Effector memory CD8-positive, alpha-beta T cell (primary cell): ENCODE data around the gene GDF3.
"Not testable (repeated sequence)": the region's sequence is repeated elsewhere in the genome, so short reads cannot be mapped to it uniquely, and the experiment has no call there.

Experiments used
- ATAC-seq: fragments of 150-1000 bp; cut with Tn5 transposase; replicated peaks from 2 replicates; pipeline ENCODE4 v1.10.0; 2021; ENCODE audit warnings: mild to moderate bottlenecking, moderate library complexity
- DNase-seq, 3 experiments: peaks; one replicate each; pipeline ENCODE4 v3.0.0; 2021
- H3K27ac Mint-ChIP-seq, 2 donors: one replicate each; pipeline ENCODE4 v1.8.0; 2022; ENCODE audit warnings: mild to moderate bottlenecking in 2 of 2, mixed read lengths in 2 of 2, moderate library complexity in 2 of 2
- H3K27me3 Mint-ChIP-seq, 2 donors: one replicate each; pipeline ENCODE4 v1.8.0; 2022; ENCODE audit warnings: mixed read lengths in 2 of 2
- H3K36me3 Mint-ChIP-seq: one replicate; pipeline ENCODE4 v1.8.0; 2022; ENCODE audit warnings: mild to moderate bottlenecking, moderate library complexity, mixed read lengths; ENCODE audit not compliant: insufficient read depth
- H3K4me1 Mint-ChIP-seq, 2 donors: one replicate each; pipeline ENCODE4 v1.8.0; 2022; ENCODE audit warnings: low read depth in 2 of 2, mixed read lengths in 2 of 2
- H3K4me3 Mint-ChIP-seq, 2 donors: one replicate each; pipeline ENCODE4 v1.8.0; 2022; ENCODE audit warnings: mild to moderate bottlenecking in 2 of 2, mixed read lengths in 2 of 2, moderate library complexity in 2 of 2
- H3K9me3 Mint-ChIP-seq, 2 donors: one replicate each; pipeline ENCODE4 v1.8.0; 2022; ENCODE audit warnings: mixed read lengths in 2 of 2
- total RNA-seq, 9 experiments: gene quantifications; one replicate each; lab custom pipeline; 2026; lab: John Stamatoyannopoulos, UW

Gene GDF3
- 0 reads per million in 9 experiments for total RNA-seq

DNA sequence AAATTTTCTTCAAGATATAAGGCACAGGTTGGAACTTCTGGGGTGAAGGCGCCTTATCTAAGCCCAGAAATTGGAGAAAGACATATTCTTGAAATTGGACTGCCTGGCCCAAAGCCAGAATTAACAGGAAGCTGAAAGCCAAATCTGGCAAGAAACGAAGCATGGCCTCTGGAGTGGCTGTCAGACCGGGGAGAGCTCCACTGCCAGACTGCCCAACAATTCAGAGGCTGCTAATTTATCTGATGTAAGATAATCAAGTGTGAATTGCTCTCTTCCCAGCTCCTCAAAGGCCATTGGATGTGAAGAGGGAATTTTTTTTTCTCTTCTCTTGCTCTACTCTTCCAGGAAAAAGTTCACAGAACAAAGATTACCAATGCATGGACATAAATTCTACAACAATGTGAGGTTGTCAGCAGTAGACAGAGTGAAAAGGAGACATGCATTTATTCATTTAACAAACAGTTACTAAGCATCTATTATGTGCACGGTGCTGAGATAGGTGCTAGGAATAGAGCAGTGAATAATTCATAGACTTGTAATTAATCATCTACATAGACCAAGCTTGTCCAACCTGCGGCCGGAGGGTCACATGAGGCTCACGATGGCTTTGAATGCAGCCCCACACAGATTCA, at the start of gene GDF3:
GDF3 (minus strand) TSS at position 210 of the 632 bp plus-strand sequence; CDS start at position 163, 47 bp downstream.
- Mint-ChIP-seq H3K27me3 (peaks cover 13 to 35% of the 10 kb centered on the region in 2 donors), H3K9me3 (no peaks in the 10 kb centered on the region), H3K36me3 (no peaks in the 10 kb centered on the region), H3K4me1 (peaks cover 0 to 6% of the 10 kb centered on the region in 2 donors), H3K27ac (no peak within 1 kb of the TSS), H3K4me3 (no peak within 1 kb of the TSS)
- DNase-seq (no peak), ATAC-seq (no peak)

DNA sequence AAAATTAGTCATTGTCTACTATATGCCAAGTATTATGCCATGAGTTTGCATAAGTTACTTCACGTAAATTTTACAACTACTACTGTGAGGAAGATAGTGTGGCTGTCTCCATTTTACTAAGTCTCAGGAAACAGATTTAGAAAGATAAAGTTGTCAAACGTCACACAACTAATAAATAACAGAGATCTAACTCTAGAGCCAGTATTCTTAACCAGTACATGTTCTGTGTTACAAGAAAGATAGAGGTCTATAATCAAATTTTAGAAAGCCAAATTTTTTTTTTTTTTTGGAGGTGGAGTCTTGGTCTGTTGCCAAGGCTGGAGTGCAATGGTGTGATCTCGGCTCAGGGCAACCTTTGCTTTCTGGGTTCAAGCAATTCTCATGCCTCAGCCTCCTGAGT, 37.4 kb upstream of the GDF3 start:
- no peaks in the 10 kb centered on the region for H3K36me3 Mint-ChIP-seq
- ATAC-seq (no peak), DNase-seq (no peak)
- H3K4me1 Mint-ChIP-seq = no peaks in the 10 kb centered on the region
- H3K9me3 Mint-ChIP-seq = no peaks in the 10 kb centered on the region
- H3K4me3 Mint-ChIP-seq = no peak overlapping the region
- H3K27ac Mint-ChIP-seq = no peak overlapping the region
- peaks cover 13 to 14% of the 10 kb centered on the region in 2 donors for H3K27me3 Mint-ChIP-seq

DNA sequence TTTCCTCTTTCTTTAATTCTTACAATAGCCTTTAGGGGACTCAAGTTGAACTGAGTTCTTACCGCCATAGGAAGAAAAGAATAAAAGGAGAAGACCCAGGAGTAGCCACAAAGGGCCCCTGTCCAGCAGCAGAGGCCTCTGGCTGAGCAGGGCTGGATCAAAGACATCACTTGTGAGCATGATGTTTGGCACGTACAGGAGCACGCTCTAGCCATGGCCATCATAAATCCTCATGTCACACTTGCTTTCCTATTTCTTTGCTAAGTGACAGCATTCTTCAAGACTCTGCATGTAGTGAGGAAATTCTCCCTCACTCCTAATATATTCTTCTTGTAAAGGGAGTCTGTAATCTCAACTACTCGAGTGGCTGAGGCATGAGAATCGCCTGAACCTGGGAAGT, 35.9 kb upstream of the GDF3 start:
- DNase-seq (no peak), ATAC-seq (no peak)
- Mint-ChIP-seq H3K4me1 (no peaks in the 10 kb centered on the region), H3K36me3 (no peaks in the 10 kb centered on the region), H3K9me3 (no peaks in the 10 kb centered on the region), H3K27ac (no peak overlapping the region), H3K27me3 (peaks cover 14 to 25% of the 10 kb centered on the region in 2 donors), H3K4me3 (no peak overlapping the region)

DNA sequence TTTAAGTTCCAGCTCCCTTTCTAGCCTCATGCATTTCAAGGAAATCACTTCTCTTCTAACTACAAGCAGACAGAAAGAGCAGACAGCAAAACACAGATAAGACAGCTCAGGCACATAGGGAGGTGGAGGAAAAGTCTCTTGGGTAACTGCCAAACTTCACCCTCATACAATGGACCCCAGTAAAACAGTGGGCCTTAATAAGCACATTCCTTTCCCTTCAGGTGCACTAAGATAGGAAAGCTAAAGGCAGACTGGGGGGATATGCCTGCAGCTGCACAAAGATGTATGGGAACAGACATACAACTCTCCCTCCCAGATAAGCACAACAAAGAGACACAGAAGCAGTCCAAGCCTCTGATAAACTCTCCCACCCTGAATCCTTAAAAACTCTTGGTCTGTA, 35.4 kb upstream of the GDF3 start:
- peaks cover 19 to 25% of the 10 kb centered on the region in 2 donors for H3K27me3 Mint-ChIP-seq
- H3K36me3 Mint-ChIP-seq, H3K4me1 Mint-ChIP-seq, H3K9me3 Mint-ChIP-seq, H3K4me3 Mint-ChIP-seq, ATAC-seq, DNase-seq, H3K27ac Mint-ChIP-seq: not testable (repeated sequence)

GRCh38 chr12:7729746-7730145, 34.2 kb upstream of the GDF3 start:
- no peak for ATAC-seq
- Mint-ChIP-seq H3K4me3 (no peak overlapping the region), H3K27ac (no peak overlapping the region), H3K4me1 (no peaks in the 10 kb centered on the region), H3K9me3 (no peaks in the 10 kb centered on the region), H3K27me3 (peaks cover 25 to 27% of the 10 kb centered on the region in 2 donors), H3K36me3 (no peaks in the 10 kb centered on the region)
- DNase-seq = no peak

DNA sequence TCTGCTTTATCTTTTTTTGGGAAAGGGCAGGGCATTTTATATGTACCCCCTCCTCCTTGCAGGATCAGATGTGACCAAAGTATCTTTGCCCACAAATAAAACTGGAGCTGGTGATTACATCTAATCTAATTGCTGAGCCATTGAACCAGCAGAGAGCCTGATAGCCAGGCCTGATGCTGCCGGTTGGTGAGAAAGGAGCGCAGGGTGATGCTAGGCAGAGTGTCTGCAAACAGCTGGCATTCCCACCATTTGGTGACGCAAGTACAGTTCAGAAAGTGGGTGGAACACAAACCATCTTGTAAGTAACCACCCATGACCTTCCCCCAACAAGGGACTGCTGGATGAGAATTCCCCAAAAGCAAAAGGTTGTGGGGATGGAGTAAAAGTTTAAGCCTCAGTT, 28.4 kb upstream of the GDF3 start:
- Mint-ChIP-seq H3K9me3 (no peaks in the 10 kb centered on the region), H3K4me3 (no peak overlapping the region), H3K27ac (no peak overlapping the region), H3K27me3 (peaks cover 20 to 26% of the 10 kb centered on the region in 2 donors), H3K4me1 (no peaks in the 10 kb centered on the region), H3K36me3 (no peaks in the 10 kb centered on the region)
- DNase-seq = no peak
- ATAC-seq = no peak

DNA sequence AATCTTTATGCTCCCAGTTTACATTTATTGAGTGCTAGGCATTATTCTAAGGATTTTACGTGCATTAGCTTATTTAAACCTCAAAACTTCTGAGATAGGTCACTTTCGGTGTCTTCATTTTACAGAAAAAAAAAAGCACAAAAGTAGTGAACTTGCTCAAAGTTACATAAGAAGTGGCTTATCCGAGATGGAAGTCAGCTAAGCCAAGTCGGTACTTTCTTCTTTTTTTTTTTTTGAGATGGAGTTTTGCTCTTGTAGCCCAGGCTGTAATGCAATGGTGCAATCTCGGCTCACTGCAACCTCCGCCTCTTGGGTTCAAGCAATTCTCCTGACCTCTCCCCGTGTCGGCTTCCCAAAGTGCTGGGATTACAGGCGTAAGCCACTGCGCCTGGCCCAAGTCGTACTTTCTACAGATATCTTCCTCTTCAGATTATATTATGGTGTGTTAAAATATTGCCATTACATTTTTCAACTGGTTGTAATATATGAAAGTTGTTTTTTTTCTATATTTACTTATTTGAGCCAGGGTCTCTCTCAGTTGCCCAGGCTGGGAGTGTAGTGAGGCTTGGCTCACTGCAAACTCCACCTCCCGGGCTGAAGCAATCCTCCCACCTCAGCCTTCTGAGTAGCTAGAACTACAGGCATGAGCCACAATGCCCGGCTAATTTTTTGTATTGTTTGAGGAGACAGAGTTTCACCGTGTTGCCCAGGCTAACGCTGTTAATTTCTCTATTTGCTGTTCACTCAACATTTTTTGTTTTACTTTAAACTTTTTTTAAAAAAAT, 24.6 kb upstream of the GDF3 start:
- peaks cover 19 to 38% of the 10 kb centered on the region in 2 donors for H3K27me3 Mint-ChIP-seq
- DNase-seq = no peak
- no peak for ATAC-seq
- no peak overlapping the region for H3K27ac Mint-ChIP-seq
- no peaks in the 10 kb centered on the region for H3K4me1 Mint-ChIP-seq
- H3K9me3 Mint-ChIP-seq = no peaks in the 10 kb centered on the region
- H3K4me3 Mint-ChIP-seq = no peak overlapping the region
- no peaks in the 10 kb centered on the region for H3K36me3 Mint-ChIP-seq

DNA sequence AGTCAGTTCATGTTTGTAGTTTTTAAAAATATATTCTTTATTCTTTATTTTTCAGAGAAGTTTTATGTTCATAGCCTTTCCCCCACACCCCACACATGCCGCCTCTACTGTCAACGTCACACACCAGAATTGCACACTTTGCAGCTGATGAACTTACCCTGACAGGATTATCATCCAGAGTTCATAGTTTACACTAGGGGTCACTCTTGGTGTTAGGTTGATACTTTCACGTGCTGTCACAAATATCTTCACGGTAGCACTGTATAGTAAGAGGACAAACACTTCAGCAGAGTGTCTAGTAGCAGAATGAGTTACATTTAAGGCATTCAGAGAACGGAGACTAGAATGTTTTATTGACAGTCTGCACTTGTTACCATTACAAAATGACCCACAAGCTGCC, 20.8 kb upstream of the GDF3 start:
- H3K36me3 Mint-ChIP-seq = no peaks in the 10 kb centered on the region
- H3K4me1 Mint-ChIP-seq = no peaks in the 10 kb centered on the region
- H3K27me3 Mint-ChIP-seq = peaks cover 31 to 52% of the 10 kb centered on the region in 2 donors
- H3K9me3 Mint-ChIP-seq = no peaks in the 10 kb centered on the region
- DNase-seq = no peak
- no peak overlapping the region for H3K27ac Mint-ChIP-seq
- no peak for ATAC-seq
- H3K4me3 Mint-ChIP-seq = no peak overlapping the region

GRCh38 chr12:7712841-7713442, 17.4 kb upstream of the GDF3 start:
- H3K27me3 Mint-ChIP-seq = peaks cover 14 to 30% of the 10 kb centered on the region in 2 donors
- no peaks in the 10 kb centered on the region for H3K4me1 Mint-ChIP-seq
- ATAC-seq = no peak
- no peaks in the 10 kb centered on the region for H3K9me3 Mint-ChIP-seq
- H3K36me3 Mint-ChIP-seq = no peaks in the 10 kb centered on the region
- H3K27ac Mint-ChIP-seq = no peak overlapping the region
- no peak for DNase-seq
- H3K4me3 Mint-ChIP-seq = no peak overlapping the region

DNA sequence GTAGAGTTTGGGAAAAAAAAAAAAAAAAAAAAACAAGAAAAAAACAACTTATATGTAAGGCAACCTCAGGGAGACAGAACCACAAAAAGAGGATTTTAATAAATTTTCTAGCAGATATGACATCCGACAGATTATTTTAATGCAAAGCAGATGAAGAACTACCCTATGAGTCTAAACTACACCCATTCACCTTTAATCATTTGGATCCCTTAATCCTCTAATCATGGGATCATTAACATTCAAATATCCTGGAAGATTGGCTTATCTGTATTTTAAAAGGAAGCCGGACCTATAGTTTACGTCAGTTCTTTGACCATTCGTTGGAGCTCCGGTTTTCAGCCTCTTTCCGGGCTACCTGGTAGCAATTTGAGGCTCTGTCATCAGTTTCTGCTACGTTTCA, 15.6 kb upstream of the GDF3 start, which contains the start of gene DPPA3:
DPPA3 (plus strand) TSS at position 301 of the 400 bp plus-strand sequence. CDS start 138 bp downstream, outside the sequence.
- DNase-seq (no peak), ATAC-seq (no peak)
- Mint-ChIP-seq H3K4me1 (no peaks in the 10 kb centered on the region), H3K27me3 (peaks cover 13 to 19% of the 10 kb centered on the region in 2 donors), H3K9me3 (no peaks in the 10 kb centered on the region), H3K36me3 (no peaks in the 10 kb centered on the region), H3K27ac (no peak within 1 kb of the TSS), H3K4me3 (no peak within 1 kb of the TSS)

DNA sequence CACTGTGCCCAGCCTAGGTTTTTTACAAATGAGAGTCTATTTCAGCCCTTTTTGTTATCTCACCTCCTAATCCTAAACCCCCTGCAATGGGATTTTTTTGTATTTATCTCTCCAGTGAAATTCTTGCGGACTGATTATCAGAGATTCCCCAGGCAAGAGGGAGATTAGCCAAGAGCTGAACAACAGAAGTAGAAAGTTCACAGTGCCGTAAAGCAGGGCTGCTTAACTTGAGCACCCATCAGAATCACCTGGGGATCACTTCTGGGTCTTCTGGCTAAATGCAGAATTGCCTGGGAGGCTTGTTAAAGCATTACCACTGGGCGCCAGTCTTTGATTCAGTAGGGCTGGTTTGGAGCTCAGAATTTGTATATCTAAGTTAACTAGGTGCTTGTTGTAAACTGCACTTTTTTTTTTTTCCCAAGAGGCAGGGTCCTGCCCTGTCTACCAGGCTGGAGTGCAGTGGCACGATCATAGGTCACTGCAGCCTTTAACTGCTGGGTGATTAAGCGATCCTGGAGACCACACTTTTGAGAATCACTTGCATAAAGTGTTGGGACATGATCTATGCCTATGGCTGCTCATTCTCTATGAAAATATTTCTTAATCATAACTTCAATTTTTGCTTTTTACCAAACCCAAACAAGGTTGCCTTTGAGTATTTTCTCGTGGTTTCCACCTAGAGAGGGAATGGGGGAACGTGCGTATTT, 14.5 kb upstream of the GDF3 start:
- Mint-ChIP-seq H3K9me3 (no peaks in the 10 kb centered on the region), H3K4me1 (no peaks in the 10 kb centered on the region), H3K27me3 (peaks cover 11 to 14% of the 10 kb centered on the region in 2 donors), H3K4me3 (no peak overlapping the region), H3K36me3 (no peaks in the 10 kb centered on the region), H3K27ac (no peak overlapping the region)
- DNase-seq (no peak), ATAC-seq (no peak)

- Mint-ChIP-seq H3K27me3 (no peaks in the 10 kb centered on the region), H3K27ac (no peak overlapping the region), H3K9me3 (no peaks in the 10 kb centered on the region), H3K4me3 (no peak overlapping the region), H3K36me3 (no peaks in the 10 kb centered on the region), H3K4me1 (no peaks in the 10 kb centered on the region)
- ATAC-seq = no peak
- DNase-seq = no peak
Measured at GRCh38 chr12:7705846-7706245, 10.3 kb upstream of the GDF3 start.

DNA sequence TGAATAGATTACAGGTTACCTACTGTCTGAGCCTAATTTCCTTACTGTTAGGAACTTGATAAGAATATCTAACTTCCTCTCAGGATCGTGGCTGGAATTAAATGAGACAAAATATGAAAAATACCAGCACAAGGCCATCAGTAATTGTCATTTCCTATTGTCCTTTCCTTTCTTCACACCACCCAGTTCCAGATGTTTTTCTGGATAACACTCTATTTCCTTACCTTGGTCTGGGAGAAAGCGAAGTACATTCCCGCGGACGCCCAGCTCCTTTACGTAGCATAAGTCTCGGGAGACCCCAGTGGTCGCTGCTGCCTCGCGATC, 376 bp downstream of the GDF3 start:
- Mint-ChIP-seq H3K4me3 (no peak overlapping the region), H3K27ac (no peak overlapping the region), H3K4me1 (peaks cover 0 to 6% of the 10 kb centered on the region in 2 donors), H3K36me3 (no peaks in the 10 kb centered on the region), H3K9me3 (no peaks in the 10 kb centered on the region), H3K27me3 (peaks cover 13 to 36% of the 10 kb centered on the region in 2 donors)
- DNase-seq (no peak), ATAC-seq (no peak)
